GM12873 (cell line): Measurements from ENCODE around the gene TAGLN3.

ENCODE experiments used
- TF ChIP-seq, protein P1 (sequence below): IDR thresholded peaks from 2 replicates; pipeline ENCODE4 v1.5.1; 2012; ENCODE audit warnings: low read depth, mild to moderate bottlenecking, moderate library complexity, low read length, control low read depth; ENCODE audit not compliant: insufficient read depth; ENCODE audit errors: missing control alignments

TAGLN3 gene

DNA sequence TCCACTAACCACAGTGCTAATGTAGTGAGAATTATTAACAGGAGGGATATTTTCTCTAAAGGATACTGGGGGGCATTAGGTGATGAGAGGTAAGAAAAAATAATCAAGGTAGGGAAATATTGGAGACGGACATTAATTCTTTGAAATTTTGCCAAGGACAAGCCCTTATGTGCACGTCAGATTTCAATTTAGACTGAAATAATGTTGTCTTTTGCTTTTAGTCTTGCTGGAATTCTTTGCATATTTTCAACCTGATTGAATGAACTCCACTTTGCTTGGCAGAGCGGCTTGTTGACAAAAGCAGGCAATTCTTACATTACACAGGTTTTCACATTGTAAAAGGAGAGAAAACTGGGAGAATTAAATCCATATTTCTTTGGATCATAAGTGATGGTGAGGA lies 62.4 kb downstream of the TAGLN3 start:
- TF ChIP-seq, protein P1, sequence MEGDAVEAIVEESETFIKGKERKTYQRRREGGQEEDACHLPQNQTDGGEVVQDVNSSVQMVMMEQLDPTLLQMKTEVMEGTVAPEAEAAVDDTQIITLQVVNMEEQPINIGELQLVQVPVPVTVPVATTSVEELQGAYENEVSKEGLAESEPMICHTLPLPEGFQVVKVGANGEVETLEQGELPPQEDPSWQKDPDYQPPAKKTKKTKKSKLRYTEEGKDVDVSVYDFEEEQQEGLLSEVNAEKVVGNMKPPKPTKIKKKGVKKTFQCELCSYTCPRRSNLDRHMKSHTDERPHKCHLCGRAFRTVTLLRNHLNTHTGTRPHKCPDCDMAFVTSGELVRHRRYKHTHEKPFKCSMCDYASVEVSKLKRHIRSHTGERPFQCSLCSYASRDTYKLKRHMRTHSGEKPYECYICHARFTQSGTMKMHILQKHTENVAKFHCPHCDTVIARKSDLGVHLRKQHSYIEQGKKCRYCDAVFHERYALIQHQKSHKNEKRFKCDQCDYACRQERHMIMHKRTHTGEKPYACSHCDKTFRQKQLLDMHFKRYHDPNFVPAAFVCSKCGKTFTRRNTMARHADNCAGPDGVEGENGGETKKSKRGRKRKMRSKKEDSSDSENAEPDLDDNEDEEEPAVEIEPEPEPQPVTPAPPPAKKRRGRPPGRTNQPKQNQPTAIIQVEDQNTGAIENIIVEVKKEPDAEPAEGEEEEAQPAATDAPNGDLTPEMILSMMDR: no peak
